DLD1 (cell line): ENCODE measurements around the gene EBF3.

Experiments
- in situ Hi-C: cut with HindIII; loops from 2 replicates; pipeline ENCODE4 v1.10.0; 2017; ENCODE audit warnings: low sequenced_read_pairs

The EBF3 gene

DNA sequence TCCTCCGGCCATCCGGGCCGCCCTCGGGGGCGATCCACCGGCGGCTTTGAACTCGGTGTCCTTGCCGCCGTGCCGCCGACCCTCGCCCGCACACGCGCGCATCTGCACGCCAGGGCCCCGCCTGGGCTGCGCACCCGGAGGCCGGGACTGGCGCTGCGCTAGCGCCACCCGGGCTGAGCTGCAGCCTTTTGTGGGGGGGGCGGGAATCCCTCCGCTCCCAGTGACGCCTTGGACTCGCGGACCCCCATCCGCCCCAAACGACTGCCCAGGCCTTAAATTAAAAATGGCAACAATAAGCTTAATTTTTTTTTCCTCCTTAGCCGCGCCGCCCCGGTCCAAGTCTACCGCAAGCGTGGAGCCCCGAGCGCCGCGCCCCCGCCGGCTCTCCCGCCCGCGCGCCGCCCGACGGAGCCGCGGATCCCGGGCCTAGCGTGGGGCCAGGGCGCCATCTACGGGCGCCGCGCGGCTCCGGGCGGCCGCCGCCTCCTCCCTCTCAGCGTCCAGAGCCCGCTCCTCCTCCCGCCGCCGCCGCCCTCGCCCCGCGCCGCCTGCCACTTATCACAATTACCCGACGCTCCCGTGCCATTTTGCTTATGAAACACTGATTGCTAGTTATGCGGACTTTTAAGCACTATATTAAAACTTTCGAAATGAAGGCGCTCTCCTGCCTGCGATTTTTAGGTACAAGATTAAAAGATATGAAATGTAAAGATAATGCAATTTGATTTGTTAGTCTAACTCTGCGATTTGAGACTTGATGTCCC lies 7.5 kb upstream of the EBF3 start:
- in situ Hi-C loops: no loop called here

DNA sequence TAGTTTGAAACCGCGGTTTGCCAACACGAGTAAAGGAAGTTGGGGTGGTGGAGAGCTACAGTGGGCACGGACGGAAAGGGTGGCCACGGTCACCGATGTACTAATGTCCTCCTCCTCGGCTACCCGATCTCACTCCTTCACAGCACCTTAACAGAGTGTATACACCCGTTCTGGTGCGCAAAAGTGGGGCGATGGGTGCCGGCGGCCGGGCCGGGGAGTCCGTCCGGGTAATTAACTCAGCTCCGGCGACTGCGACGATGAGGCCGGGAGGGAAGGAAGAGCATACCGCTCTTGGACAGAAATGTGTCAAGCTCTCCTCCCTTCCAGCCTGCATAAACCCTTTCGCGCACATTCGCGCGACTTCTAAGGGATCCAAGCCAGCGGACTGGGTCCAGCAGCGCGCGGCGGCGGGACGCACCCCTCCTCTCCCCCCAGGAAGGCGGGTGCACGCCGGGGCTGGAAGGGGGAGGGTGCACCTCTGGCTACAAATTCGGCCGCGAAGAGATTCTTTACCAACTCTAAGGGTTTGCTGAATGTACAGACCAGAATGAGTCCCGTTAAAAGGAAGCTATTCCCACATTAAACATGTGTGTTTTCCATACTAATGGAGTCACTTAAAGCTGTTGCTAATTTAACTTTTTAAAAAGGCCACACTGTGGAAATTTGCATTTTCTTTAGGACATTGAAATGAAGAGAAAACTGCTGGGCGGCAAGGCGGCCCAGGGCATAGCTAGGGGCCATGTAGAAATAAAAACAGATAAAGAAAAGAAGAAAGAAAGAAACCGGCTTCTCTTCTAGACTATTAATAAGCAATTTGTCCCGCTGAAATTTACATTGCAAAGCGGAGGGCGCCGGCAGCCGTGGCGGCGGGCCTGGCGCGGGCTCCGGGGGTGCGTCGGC lies 6.6 kb upstream of the EBF3 start:
- in situ Hi-C loops: no loop called here

GRCh38 chr10:129969911-129970464 lies 5.9 kb upstream of the EBF3 start:
- in situ Hi-C loops: no loop called here

- in situ Hi-C loops: no loop called here
Measured at GRCh38 chr10:129969184-129969910, 5.3 kb upstream of the EBF3 start.

- in situ Hi-C loops: no loop called here
Measured at GRCh38 chr10:129968853-129969183, 4.7 kb upstream of the EBF3 start.

- in situ Hi-C loops: no loop called here
Measured at GRCh38 chr10:129968020-129968852, 4.2 kb upstream of the EBF3 start.

GRCh38 chr10:129967579-129968019 lies 3.5 kb upstream of the EBF3 start:
- in situ Hi-C loops: no loop called here

DNA sequence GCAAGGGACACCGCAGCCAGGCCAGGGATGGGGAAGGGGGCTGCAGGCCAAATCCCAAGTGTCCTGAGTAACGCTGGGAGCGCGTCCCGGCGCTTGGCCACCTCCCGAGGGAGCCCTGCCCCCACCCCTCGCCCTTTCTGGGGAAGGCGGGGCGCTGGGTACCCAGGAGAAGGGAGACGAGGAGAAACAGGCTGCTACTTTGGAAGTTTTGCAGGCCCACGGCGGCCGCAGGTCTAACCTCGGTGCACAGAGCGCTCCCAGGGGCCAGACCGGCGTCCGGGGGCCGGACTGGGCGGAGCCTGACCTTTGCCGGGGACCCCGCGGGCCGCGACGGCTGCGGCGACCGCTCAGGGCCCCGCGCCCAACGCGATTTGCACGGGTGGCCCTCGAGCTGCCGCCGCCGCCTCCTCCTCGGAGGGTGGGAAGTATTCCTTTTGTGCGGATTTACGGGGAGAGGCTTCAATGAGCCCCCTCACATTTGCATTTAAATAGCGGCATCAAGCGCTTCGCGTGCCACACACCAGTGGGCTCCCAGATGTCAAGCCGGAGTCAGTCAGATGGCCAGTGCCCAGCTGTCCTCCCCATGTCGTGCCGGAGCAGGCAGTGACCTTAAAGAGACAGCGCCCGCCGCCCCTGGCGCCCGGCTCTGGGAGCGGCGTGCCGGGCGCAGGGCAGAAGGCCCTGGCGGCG lies 3.0 kb upstream of the EBF3 start:
- in situ Hi-C loops: no loop called here

DNA sequence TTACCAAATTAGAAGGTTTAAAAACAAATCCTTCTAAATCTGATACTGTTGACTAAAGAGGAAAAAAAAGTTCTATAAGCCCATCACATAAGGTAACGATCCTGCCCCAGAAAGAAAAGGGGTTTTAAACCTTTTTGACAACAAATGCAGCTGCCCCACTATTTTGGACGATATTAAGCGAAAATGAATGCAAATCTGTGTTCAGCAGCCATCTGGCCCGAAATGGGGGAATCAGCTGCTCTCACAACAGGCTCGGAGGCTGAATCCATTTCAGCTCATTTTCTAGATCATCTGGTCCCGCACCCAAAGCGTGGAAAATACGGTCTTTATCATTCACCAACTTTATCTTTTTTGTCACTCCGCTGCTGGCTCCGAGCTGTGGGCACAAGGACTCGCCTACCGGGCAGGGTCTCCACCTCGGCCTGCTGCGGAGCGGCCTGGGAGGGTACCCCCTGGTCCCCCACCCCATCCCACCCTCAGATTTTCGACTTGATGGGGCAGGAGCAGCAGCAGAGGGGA lies 2.4 kb upstream of the EBF3 start:
- in situ Hi-C loops: no loop called here

DNA sequence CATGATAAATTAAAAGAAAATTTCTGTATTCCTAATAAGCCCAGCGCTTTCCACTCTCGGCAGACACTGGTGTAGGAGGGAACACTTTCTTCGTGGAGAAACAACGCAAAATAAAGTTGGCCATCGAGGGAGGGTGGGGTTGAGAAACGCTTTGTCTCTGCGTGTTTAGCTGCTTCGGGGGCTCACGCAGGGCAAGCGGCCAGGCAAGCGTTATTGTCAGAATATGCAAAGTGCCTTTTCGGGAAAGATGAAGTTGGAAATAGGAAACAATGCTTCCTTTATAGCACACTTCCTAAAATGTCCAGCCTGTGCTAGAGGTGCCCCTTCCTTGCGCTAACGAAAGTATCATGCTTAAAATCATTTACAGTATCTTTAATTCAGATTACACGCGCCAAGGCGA lies 1.9 kb upstream of the EBF3 start:
- in situ Hi-C loops: no loop called here

- in situ Hi-C loops: no loop called here
Measured at GRCh38 chr10:129965425-129965808, 1.3 kb upstream of the EBF3 start.

DNA sequence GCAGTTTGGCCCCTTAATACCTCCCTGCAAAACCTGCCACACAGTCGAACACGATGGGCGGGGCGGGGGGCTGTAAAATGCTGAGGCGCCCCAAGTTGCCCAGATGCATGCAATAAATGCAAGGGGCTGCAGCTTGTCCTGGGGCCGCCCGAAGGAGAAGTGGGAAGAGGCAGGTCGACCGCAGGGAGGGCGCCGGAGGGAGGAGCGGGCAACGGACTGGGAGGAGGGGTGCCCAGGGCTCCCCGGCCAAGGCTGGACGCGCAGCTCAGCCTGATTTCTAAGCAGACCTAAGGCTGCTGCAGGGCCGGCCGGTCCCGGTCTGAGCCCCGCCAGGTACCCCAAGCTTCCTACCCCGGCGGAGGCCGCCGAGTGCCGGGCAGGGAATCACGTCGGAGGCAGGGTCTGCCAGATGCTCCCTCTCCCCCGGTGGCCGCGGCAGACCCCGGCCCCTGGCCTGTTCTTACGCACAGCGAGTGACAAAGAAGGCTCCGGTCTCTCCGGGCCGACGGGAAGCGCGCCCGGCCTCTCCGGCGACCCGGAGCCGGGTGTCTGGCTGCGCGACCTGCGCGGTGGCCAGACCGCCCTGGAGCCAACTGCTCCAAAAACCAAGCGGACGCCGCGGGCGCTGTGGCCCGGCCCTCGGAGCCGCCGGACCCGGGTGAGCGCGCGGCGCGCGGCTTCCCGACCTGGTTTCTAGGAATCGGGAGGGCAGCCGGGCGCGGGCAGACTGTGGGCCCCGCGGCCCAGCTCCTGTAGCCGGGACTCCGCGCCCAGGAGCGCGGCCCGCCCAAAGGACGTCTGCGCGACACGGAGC lies 744 bp upstream of the EBF3 start:
- in situ Hi-C loops: no loop called here

GRCh38 chr10:129962872-129963640 lies 1.0 kb downstream of the EBF3 start:
- in situ Hi-C loops: no loop called here

GRCh38 chr10:129962031-129962871 lies 1.8 kb downstream of the EBF3 start:
- in situ Hi-C loops: no loop called here

DNA sequence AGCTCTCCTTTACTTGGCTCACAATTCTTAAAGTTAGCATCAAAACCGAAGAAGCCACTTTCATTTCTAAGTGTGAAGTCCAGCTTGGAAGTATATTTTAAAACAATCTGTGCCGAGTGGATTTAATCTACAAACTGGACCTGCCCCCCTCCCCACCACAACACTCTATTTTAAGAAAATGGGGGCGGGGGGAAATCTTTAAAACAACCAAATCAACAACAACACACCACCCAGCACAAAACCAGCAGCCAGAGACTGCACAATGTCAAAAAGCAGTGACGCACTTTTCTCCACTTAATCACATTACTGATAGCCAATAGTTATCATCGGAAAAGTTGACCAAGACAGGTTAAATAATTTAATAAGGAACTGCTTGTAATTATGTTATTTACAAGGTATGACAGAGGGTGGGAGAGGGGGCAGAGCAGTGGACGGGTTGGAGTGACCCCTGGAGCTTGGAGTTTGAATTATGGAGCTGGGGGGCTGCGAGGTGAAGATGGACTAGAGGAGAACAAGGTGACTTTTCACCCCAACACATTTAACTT lies 2.8 kb downstream of the EBF3 start:
- in situ Hi-C loops: no loop called here

- in situ Hi-C loops: no loop called here
Measured at GRCh38 chr10:129960481-129961156, 3.5 kb downstream of the EBF3 start.
